Loucy (cell line): ENCODE data around the gene TTLL3.

Source experiments
- H2AFZ ChIP-seq: fragments of 200-600 bp; sonication (generic); 2 replicates; pipeline ENCODE4 v1.6.0; 2016; ENCODE audit warnings: antibody characterized with exemption, mild to moderate bottlenecking, low read length, moderate library complexity
- H3F3A ChIP-seq: fragments of 200-600 bp; 2 replicates; pipeline ENCODE4 v1.6.0; 2016; ENCODE audit warnings: antibody characterized with exemption, low read depth, mild to moderate bottlenecking
- H3K27me3 ChIP-seq: fragments of 200-600 bp; sonication (generic); 2 replicates; pipeline ENCODE4 v1.6.1; 2014; ENCODE audit warnings: low read length, mild to moderate bottlenecking; ENCODE audit not compliant: insufficient read depth, poor library complexity, severe bottlenecking
- H3K36me3 ChIP-seq: fragments of 200-600 bp; sonication (generic); 2 replicates; pipeline ENCODE4 v1.6.1; 2016; ENCODE audit warnings: low read length; ENCODE audit not compliant: insufficient read depth
- H3K4me1 ChIP-seq: fragments of 200-600 bp; sonication (generic); 2 replicates; pipeline ENCODE4 v1.5.1; 2014; ENCODE audit warnings: low read length, mild to moderate bottlenecking; ENCODE audit not compliant: insufficient read depth, poor library complexity, severe bottlenecking
- H3K4me2 ChIP-seq: fragments of 200-600 bp; sonication (generic); 2 replicates; pipeline ENCODE4 v1.6.0; 2014; ENCODE audit warnings: antibody characterized with exemption, low read length, low read depth, mild to moderate bottlenecking; ENCODE audit not compliant: poor library complexity, severe bottlenecking
- H3K4me3 ChIP-seq: fragments of 200-600 bp; sonication (generic); 2 replicates; pipeline ENCODE4 v1.5.1; 2014; ENCODE audit warnings: low read length, mild to moderate bottlenecking, mixed read lengths; ENCODE audit not compliant: poor library complexity, severe bottlenecking
- H3K79me2 ChIP-seq: fragments of 200-600 bp; sonication (generic); 2 replicates; pipeline ENCODE4 v1.6.1; 2014; ENCODE audit warnings: low read length; ENCODE audit not compliant: insufficient read depth
- H3K9ac ChIP-seq: fragments of 200-600 bp; sonication (generic); 2 replicates; pipeline ENCODE4 v1.6.0; 2014; ENCODE audit warnings: mild to moderate bottlenecking, low read depth, low read length, moderate library complexity; ENCODE audit not compliant: poor library complexity, severe bottlenecking
- H3K9me2 ChIP-seq: fragments of 200-600 bp; sonication (generic); replicated peaks from 2 replicates; pipeline ENCODE4 v1.6.1; 2016; ENCODE audit warnings: low read depth, low read length, mixed read lengths
- H3K9me3 ChIP-seq: fragments of 200-600 bp; sonication (generic); 2 replicates; pipeline ENCODE4 v1.6.1; 2014; ENCODE audit warnings: mild to moderate bottlenecking, antibody characterized with exemption, low read length, low read depth; ENCODE audit not compliant: insufficient read depth
- H4K20me1 ChIP-seq: fragments of 200-600 bp; sonication (generic); 2 replicates; pipeline ENCODE4 v1.6.0; 2014; ENCODE audit warnings: antibody characterized with exemption, low read length, mild to moderate bottlenecking; ENCODE audit not compliant: insufficient read depth, poor library complexity, severe bottlenecking
- EZH2phosphoT487 ChIP-seq: fragments of 200-600 bp; IDR thresholded peaks from 2 replicates; pipeline ENCODE4 v1.6.1; 2018; ENCODE audit warnings: antibody characterized with exemption, mild to moderate bottlenecking, moderate library complexity, borderline replicate concordance
- TF ChIP-seq, protein P1 (sequence below): fragments of 200-600 bp; sonication (generic); conservative IDR thresholded peaks from 2 replicates; pipeline ENCODE4 v1.5.1; 2014; ENCODE audit warnings: mild to moderate bottlenecking, antibody characterized with exemption, low read length

The TTLL3 gene

DNA sequence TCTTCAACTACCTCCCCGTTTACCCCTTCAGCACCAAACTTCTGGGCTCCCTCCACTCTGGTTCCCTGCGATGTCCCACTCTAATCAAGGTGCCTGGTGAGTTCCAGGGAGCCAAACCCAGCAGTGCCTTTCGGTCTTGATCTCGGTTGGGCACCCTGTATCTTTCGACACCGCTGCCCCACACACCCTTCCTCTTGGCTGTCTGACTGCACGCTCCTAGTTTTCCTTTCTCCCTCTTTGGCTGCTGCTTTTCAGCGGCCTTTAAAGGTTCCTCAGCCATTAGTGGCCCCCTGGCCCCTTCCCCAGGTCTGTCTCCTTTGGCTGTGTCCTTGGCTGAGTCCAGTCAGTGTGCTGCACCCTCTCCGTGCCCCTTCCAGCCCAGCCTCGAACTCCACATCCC is 784 bp downstream of the TTLL3 start:
- Histone ChIP-seq H2AFZ (no peak overlapping the region), H3F3A (no peaks in the 10 kb centered on the region; the same call in 1 of the 2 replicates), H3K27me3 (no peaks in the 10 kb centered on the region), H4K20me1 (no peaks in the 10 kb centered on the region), H3K4me3 (no peak overlapping the region), H3K4me1 (no peaks in the 10 kb centered on the region), H3K9me3 (no peaks in the 10 kb centered on the region), H3K79me2 (no peaks in the 10 kb centered on the region), H3K4me2 (no peak overlapping the region), H3K9me2 (no peaks in the 10 kb centered on the region), H3K36me3 (peaks cover 38% of the 10 kb centered on the region; the same call in 1 of the 2 replicates), H3K9ac (no peak overlapping the region)
- TF ChIP-seq EZH2phosphoT487: no peak
- TF ChIP-seq, protein P1, sequence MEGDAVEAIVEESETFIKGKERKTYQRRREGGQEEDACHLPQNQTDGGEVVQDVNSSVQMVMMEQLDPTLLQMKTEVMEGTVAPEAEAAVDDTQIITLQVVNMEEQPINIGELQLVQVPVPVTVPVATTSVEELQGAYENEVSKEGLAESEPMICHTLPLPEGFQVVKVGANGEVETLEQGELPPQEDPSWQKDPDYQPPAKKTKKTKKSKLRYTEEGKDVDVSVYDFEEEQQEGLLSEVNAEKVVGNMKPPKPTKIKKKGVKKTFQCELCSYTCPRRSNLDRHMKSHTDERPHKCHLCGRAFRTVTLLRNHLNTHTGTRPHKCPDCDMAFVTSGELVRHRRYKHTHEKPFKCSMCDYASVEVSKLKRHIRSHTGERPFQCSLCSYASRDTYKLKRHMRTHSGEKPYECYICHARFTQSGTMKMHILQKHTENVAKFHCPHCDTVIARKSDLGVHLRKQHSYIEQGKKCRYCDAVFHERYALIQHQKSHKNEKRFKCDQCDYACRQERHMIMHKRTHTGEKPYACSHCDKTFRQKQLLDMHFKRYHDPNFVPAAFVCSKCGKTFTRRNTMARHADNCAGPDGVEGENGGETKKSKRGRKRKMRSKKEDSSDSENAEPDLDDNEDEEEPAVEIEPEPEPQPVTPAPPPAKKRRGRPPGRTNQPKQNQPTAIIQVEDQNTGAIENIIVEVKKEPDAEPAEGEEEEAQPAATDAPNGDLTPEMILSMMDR: no peak

DNA sequence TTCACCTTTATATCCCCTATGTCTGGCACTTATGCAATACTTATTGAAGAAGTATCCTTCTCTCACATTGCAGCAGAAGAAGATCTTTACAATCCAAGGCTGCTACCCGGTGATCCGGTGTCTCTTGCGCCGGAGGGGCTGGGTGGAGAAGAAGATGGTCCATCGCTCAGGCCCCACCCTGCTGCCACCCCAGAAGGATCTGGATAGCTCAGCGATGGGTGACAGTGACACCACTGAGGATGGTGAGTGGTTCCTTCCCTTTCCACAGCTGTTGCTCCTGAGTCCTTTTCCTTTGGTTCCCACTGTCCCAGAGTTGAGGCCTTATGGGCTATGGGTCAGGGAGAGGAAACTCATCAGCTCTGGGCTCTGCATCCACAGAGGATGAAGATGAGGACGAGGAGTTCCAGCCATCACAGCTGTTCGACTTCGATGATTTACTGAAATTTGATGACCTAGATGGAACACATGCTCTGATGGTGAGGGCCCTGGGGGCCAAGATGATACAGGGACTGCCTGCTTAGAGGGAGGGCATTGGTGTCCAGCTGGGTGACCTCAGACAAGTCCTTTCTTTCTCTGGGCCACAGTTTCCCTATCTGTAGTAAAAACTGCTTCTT is 2.9 kb downstream of the TTLL3 start:
- TF ChIP-seq, protein P1: no peak
- TF ChIP-seq EZH2phosphoT487: no peak
- Histone ChIP-seq H2AFZ (no peak overlapping the region), H3K4me1 (no peaks in the 10 kb centered on the region), H3K4me3 (no peak overlapping the region), H3F3A (no peaks in the 10 kb centered on the region), H3K9me3 (no peaks in the 10 kb centered on the region), H4K20me1 (no peaks in the 10 kb centered on the region), H3K9ac (no peak overlapping the region), H3K4me2 (no peak overlapping the region), H3K79me2 (no peaks in the 10 kb centered on the region), H3K9me2 (no peaks in the 10 kb centered on the region), H3K36me3 (peaks cover 19% of the 10 kb centered on the region; the same call in 1 of the 2 replicates), H3K27me3 (no peaks in the 10 kb centered on the region)

DNA sequence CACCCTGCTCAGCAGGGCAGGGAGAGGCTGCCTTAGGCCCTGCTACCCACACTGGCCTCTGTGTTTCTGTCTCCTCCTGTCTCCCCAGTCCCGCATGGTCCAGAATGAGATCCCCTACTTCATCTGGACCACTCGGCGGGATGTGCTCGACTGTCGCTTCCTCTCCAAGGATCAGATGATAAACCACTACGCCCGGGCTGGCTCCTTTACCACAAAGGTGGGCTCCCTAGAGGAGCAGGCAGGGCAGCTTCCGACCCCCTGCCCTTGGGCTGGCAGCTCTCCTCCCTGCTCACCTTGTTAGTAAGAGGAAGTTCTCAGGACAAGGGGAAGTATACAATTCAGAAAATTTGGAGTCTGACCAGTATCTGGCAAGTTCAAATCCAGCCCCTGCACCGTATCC is 5.9 kb downstream of the TTLL3 start:
- H2AFZ ChIP-seq: no peak overlapping the region
- no peaks in the 10 kb centered on the region for H3F3A ChIP-seq
- H3K4me1 ChIP-seq: no peaks in the 10 kb centered on the region
- no peaks in the 10 kb centered on the region for H3K9me3 ChIP-seq
- no peak overlapping the region for H3K4me3 ChIP-seq
- no peaks in the 10 kb centered on the region for H3K9me2 ChIP-seq
- no peaks in the 10 kb centered on the region for H4K20me1 ChIP-seq
- no peaks in the 10 kb centered on the region for H3K27me3 ChIP-seq
- H3K36me3 ChIP-seq: peaks cover 15% of the 10 kb centered on the region; the same call in 1 of the 2 replicates
- TF ChIP-seq, protein P1: no peak
- TF ChIP-seq EZH2phosphoT487: no peak
- no peaks in the 10 kb centered on the region for H3K79me2 ChIP-seq
- H3K4me2 ChIP-seq: no peak overlapping the region
- H3K9ac ChIP-seq: no peak overlapping the region
